Pons (tissue), 1 donor: ENCODE data around the gene LMOD2.
"Not testable (repeated sequence)": the region's sequence is repeated elsewhere in the genome, so short reads cannot be mapped to it uniquely, and the experiment has no call there.

Source experiments
- DNase-seq: peaks from one replicate; pipeline ENCODE4 v3.0.0-alpha.2; 2016; ENCODE audit warnings: low spot score

Gene LMOD2, protein sequence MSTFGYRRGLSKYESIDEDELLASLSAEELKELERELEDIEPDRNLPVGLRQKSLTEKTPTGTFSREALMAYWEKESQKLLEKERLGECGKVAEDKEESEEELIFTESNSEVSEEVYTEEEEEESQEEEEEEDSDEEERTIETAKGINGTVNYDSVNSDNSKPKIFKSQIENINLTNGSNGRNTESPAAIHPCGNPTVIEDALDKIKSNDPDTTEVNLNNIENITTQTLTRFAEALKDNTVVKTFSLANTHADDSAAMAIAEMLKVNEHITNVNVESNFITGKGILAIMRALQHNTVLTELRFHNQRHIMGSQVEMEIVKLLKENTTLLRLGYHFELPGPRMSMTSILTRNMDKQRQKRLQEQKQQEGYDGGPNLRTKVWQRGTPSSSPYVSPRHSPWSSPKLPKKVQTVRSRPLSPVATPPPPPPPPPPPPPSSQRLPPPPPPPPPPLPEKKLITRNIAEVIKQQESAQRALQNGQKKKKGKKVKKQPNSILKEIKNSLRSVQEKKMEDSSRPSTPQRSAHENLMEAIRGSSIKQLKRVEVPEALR

DNA sequence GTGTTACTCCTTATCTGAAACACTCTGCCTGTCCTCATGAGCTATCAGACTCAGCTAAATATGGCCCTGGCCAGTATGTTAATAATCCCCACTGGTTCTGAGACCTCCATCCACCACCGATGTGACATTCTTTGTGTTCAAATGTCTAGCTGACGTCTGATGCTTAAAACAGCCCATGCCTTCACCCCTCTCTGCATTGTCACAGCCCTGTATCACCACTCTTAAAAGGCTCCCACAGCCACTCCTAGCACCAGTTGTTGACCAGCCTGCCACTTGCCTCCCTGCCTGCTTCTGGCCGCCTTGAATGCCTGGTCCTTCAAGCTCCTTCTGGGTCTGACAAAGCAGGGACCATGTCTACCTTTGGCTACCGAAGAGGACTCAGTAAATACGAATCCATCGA, at the start of gene LMOD2:
LMOD2 (plus strand) TSS at position 253 of the 400 bp plus-strand sequence; CDS start at position 351, 98 bp downstream.
- DNase-seq: no peak

DNA sequence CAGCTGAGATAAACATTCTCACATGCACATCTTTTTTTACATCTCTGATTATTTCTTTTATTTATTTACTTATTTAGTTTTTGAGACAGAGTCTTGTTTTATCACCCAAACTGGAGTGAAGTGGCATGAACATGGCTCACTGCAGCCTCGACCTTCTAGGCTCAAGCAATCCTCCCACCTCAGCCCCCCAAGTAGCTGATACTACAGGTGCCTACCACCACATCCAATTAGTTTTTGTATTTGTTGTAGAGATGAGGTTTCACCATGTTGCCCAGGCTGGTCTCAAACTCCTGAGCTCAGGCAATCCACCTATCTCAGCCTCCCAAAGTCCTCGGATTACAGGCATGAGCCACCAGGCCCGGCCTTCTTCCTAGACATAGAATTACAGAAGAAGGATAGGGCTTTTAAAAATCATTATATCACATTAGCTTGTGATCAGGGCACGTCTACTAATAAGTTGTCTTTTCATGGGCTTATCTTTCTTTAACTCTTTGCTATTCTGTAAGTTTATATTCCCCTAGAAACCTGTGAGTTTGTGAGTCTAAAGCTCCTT, 48.2 kb upstream of the LMOD2 start:
- no peak for DNase-seq

DNA sequence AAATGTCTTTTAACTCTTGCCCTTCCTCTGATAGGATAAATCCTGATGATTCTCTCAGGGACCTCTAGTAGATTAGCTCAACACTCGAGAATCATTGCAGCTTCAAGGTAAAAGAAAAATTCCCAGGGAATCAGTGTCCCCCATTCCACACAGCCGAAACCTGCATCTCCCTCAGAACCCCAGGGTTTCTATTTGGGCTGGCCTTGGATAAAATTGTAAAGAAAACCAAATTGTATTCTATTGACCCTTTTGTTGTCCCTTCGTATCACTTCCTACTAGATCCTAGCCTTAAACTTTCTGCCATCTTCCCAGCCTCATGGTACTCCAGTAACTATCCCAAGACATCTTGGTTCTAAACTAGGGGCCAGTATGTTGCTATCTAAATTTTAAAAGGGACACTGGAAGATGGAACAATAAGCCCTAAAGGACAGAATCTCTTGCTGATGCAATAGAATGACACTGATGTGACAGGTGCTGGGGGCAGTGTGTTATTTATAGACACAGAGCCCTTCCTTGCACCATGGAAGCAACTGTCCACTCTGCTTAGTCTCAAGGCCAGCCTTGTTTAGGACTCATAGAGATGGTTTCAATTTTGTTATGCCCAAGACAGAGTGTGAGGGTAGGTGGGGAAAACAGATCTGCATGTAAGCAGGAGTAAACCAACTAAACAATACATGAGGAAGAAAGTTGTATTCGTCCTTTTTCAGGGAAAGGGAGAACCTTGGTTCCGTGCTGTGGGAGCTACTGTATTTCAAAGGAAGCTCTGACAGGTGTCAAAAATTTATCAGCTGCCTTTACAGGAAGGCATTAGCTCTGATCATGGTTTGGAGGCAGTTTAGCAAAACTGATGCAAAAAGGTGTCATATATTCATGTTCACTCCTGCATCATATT, 46.4 kb upstream of the LMOD2 start:
- no peak for DNase-seq

DNA sequence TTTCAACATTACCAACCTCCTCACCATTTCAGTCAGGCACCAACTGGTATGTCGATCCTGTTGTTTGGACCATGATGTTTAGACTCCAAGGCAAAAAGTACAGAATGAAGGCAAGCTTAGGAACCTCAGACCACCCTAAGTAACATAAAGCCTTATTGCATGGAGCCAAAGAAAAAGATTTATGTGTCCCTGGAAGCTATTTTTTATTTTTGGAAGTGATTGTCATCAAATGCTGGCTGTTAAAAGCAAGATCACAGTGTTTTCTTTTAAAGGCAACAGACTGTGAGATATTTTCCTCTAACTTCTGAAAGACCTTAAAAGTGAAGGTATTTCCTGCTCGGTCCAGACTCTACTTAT, 45.8 kb upstream of the LMOD2 start:
- DNase-seq: no peak

DNA sequence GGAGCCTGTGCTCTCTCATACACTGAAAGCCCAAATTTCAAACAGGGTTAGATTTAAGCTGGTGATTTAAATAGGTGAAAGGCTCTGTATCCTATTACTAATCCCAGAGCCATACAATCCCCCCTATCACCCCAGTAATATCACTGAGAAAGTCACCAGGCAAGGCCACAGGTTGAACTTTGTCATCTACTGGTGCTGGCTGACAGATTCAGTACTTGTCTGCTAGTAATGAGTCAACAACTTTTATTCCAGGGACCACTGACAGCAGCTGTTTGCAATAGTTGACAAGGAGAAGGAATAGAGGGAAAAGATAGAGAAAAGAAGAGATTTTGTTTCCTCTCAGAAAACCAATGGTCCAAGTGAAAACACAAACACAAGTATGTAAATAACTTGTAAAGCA, 43.6 kb upstream of the LMOD2 start:
- DNase-seq: no peak

DNA sequence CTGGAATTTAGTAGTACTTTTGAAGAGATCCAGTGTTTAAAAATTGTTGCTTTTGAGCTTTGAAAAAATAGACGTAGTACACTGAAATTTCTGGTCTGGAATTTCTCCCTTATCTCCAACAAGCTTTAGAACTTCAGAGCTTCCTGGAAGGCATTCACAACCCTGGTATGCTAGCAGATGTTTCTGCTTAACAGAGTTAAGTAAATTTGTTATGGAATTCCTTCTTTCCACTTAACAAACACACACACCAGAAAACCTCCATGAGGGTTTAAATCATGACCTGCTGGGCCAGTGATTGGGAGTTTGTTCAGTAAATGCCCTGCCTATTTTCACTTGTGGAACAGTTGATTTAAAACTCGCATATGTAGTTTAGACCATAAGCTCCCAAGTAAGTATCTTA, 40.3 kb upstream of the LMOD2 start:
- no peak for DNase-seq

DNA sequence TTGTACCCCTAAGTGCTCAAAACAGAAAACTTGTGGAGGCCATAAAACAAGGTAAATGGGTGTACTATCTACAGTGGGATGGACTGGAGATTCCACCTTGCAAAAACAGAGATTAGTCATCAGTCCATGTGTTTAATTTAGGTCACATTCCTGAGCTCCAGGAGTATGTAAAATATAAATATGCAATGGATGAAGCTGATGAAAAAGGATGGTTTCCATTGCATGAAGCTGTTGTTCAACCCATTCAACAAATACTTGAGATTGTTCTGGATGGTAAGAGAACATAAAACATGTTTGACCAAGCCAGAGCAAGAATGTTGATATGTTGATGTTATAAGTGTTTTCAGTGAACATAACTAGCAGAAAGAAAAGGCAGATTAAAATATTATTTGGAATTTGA, 39.4 kb upstream of the LMOD2 start:
- no peak for DNase-seq

DNA sequence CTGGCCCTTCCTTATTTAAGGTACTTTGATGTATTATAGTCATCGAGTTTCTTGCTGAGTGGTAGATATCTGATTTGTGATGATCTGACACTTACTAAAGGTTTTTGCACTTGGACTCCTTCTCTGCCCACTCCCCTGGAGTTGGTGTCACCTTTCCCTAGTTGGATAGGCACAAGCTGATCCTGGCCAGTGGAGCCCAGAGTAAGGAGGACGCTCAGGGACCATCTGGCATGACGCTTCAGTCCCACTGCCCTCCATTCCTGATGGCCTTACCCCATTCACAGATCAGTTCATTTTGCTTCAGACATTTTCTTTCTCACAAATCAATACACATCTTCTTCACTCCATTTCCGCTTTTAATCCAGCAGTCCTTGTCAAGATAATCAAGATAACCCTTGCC, 34.0 kb upstream of the LMOD2 start:
- DNase-seq: no peak

DNA sequence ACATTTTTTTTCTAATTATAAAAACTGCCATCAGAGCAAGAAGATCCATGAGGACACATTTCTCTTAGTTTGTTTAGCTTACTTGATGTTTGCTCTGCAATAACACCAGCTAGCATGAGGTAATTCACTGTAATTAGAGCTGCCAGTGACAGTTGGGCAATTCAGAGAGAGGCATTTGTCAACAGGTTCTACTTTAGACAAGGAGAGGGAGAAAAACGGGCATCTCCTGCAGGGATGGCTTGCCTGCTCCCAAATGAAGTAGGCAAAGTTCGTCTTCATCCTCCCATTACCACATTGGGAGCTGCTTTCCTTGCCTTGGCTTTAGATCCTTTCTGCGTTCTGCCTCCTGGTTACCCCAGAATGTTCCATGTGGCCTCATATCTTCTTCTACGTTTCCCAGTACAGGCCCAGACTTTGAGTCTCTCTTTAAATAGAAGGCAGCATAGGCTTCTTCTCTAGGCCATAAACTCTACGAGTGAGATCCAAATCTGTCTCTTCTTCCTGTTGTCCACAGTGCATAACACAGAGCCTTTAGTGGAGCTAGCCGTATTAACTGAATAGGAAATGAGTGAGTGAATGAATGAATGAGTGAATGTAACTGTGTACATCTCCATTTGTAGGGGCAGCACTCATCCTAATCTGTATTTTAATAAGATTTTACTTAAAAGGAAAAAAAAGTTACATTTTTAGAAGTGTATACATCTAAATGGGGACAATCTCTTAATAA, 32.8 kb upstream of the LMOD2 start:
- DNase-seq: no peak

DNA sequence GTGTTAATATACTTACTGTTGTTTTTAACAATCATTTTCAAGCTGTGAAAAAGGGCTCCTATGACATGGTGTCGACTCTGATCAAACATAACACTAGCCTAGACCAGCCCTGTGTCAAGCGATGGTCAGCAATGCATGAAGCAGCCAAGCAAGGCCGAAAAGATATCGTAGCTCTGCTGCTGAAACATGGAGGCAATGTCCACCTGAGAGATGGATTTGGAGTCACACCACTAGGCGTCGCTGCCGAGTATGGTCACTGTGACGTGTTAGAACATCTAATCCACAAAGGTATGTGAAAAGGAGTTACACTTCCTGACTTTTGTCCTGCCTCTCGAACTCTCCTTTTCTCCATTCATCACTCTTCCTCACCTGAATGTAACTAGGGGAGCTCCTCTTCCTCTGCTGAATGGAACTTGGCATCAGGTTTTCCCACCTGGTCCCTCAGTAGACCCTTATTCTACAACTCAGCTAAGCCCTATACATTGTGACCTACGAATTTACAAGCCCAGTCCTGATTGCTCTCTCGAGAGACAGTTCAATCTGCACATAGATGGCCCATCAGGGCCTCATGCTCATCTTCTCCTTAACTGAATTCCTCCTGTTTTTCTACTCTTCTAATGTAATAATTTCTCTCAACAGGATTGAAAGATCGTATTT, 31.0 kb upstream of the LMOD2 start:
- DNase-seq: no peak

DNA sequence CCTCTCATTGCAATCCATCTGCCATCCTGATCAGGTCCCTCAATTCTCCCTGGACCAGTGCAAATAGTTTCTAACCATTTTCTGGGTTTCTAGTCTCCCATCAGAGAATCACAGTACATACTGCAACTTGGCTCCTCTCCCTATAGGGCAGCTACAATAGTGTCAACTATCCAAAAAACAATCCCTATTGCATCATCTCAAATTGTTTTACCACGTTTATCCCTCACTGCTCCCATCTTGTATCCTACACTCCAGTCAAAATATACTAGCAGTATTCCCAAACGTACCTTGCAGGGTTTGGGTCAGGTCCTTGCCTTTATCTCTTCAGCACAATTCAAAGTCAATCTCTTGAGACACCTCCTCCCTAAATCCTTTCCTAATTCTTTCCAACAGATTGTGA, 30.4 kb upstream of the LMOD2 start:
- DNase-seq: no peak

DNA sequence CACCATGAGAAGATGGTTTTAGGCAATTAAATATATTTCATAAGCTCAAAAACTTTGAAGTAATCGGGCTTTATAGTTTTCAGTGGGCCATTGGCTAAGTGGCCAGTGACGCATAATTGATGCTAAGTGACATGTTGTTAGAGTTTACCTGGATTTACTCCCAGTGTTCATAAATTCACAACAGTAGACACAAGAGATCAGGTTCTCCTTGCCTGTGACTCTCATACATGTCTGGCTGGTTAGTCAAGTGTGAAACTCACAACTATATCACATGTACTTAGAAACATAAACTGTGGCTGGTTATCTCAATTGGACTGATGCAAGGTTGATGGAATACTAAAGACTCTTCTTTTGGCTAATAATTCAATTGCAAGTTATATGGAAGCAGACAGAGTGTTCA, 27.8 kb upstream of the LMOD2 start:
- no peak for DNase-seq

DNA sequence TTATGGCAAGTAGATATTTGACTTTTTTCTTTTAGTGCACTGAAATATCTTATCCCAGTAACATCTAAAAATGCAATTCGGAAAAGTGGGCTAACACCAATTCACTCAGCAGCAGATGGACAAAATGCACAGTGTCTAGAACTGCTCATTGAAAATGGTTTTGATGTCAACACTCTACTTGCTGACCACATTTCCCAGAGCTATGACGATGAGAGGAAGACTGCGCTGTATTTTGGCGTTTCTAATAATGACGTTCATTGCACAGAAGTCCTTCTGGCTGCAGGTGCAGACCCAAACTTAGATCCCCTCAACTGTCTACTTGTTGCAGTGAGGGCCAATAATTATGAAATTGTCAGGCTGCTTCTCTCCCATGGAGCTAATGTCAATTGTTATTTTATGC, 26.8 kb upstream of the LMOD2 start:
- DNase-seq: no peak

DNA sequence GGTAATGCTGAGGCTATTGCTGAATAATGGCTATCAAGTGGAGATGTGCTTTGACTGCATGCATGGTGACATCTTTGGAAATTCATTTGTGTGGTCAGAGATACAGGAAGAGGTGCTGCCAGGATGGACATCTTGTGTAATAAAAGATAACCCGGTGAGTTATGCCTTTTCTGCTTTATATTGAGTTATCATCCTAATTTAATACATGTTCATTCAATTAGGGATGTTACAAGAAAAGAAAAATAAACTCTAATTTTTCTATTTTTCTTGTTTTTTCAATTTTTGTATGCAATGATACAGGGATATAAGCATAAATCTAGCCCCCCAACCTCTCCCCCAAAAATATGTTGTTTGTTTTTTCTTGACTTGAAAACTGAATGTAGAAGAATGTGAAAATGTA, 26.4 kb upstream of the LMOD2 start:
- no peak for DNase-seq

DNA sequence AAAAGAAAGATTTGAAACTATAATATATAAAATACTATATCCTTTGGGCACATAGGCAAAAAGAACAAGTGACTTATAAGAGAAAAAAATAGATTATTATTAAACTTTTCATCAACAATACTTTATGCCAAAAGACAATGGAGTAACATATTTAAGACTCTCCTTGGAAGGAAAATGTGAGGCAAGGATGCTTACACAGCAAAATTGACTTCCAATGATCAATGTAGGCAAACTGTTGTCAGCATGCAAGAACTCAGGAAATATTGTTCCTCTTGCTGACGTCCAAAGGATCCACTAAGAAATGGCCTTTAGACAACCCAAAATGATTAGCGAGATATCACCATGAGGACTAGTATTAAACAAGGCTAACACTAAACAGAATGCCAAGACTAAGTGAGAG, 22.9 kb upstream of the LMOD2 start:
- no peak for DNase-seq

DNA sequence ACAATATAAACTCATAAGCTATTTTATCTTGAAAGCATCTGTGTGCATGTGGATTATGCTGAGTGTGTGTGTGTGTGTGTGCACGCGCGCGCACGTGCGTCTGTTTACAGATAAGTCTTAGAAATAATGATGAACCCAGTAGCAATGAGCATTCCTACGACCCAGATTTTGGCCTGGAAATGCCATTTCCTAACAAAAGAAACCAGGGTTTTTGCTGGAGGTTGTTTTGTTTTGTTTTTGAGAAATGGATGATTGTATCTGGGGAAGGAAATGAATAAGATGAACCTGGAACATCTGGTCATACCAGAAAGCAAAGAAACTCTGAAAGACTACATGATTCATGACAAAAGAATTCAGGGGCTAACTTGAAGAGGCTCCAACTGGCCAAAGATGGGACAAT, 22.1 kb upstream of the LMOD2 start:
- DNase-seq: no peak

DNA sequence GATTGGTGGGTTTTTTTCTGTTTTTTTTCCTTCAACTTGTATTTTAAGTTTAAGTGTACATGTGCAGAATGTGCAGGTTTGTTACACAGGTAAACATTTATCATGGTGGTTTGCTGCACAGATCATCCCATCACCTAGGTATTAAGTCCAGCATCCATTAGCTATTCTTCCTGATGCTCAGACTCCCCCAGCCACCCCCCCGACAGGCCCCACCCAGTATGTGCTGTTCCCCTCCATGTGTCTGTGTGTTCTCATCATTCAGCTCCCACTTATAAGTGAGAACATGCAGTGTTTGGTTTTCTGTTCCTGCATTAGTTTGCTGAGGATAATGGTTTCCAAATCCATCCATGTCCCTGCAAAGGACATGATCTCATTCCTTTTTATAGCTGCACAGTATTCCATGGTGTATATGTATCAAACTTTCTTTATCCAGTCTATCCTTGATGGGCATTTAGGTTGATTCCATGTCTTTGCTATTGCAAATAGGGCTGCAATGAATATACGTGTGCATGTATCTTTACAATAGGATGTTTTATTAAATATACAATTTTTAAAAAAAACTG, 21.6 kb upstream of the LMOD2 start:
- DNase-seq: not testable (repeated sequence)

DNA sequence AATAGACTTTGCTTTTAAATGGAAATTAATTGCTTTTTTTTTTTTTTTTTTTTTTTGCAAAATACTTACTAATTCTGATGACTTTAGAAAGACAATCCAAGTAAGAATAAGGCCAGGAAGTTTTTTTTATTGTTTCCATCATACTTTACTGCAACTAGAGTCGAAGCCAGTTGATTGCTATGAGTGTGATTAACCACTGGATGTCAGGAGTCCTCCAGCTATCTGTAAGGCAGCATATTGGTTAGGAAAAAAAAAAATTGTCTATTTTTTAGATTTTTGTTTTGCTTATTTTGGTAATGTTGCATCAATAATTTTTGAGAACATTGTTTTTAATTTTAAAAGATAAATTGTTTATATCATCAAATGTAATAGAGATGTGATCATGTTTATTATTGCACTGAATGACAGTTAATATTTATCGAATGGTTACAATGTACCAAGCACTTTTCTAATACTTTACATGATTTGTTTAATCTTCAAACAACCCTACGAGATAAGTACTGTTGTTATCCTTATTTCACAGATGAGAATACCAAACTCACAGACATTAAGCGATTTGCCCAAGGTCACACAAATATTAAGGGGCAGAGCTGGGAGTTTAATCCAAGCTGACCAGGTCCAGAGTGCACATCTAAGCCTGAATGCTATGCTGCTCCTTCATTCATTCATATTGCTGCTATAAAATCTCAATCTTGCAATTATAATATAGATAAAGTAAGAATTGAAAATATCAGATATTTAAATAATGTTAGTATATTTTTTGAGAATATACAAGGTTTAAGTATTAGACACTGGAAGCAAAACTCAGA, 19.9 kb upstream of the LMOD2 start:
- no peak for DNase-seq

DNA sequence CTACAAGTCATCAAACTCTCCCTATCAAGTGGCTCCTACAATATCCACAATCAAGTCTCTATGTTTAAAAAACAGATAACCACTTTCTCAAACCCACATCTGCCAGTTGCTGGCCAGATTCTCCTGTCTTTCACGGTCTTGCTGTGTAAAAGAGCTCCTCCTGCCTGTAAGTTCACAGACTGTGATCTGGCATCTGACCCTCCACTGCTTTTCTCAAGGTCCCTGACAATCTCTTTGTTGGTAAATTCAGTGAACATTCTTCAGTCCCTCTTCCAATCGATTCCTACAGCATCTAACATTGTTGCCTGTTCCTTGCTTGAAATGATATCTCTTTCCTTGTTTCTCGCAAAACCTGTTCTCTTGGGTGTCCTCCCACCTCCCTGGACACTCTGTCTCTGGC, 18.5 kb upstream of the LMOD2 start:
- no peak for DNase-seq

DNA sequence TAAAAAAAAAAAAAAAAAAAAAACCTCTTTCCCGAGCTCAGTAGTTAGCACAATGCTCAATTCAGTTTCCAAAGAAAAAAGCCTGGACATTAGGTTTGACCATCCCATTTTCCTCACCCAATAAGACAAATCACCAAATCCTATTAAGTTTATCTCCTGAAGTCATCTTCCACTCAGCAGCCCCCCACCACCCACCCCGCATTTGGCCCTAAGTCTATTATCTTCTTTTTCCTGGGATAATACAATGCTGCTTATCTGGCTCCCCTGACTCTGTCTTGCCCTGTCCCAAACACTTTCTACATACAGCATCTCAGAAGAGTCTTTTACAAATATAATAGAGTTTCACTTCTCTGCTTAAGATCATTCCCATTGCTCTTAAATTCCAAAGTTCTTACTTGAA, 17.8 kb upstream of the LMOD2 start:
- DNase-seq: no peak
